HCT116 (cell line): Measurements from ENCODE around the gene FGF19. TPM values are rescaled to one million over a fixed set of nuclear protein-coding genes. Genes with fewer than 3 reads are reported as not detected.

Source experiments
- ATAC-seq: fragments of 200-7000 bp; cut with Tn5 transposase; 2 replicates; pipeline ENCODE4 v1.9.1; 2020; ENCODE audit warnings: mild to moderate bottlenecking, moderate library complexity
- BruUV-seq: library from RNA; stranded (reverse); fragments of 400-500 nt; replicated peaks from 2 replicates; lab custom pipeline; 2021; lab: Mats Ljungman, UMichigan
- CTCF ChIA-PET: fragments of 300-600 bp; sonication (Branson Sonifier 250); formaldehyde crosslinking; loops from one replicate; lab custom pipeline; 2021; ENCODE audit warnings: antibody characterized with exemption; lab: Charles Lee
- POLR2A ChIA-PET: fragments of 300-600, 350-600 bp; sonication (Branson Sonifier 250); formaldehyde crosslinking; loops from one replicate; lab custom pipeline; 2021; ENCODE audit warnings: antibody characterized with exemption; lab: Charles Lee
- RAD21 ChIA-PET, 2 experiments: fragments of 300-600 bp; sonication (Branson Sonifier 250); formaldehyde crosslinking; loops; one replicate each; lab custom pipeline; 2023; ENCODE audit warnings: low total read pairs in 2 of 2; ENCODE audit not compliant: uncharacterized antibody in 2 of 2, unreplicated experiment in 2 of 2, low non-redundant PET in 1 of 2; lab: Charles Lee
- DNase-seq: peaks from one replicate; pipeline ENCODE4 v3.0.0-alpha.2; 2010; ENCODE audit warnings: low read depth, low spot score
- H2AFZ ChIP-seq: fragments of 200-600 bp; shearing (Covaris generic), sonication (generic); 2 replicates; pipeline ENCODE4 v1.6.1; 2017; ENCODE audit warnings: low read depth, mixed run types, mixed read lengths, antibody characterized with exemption, low read length; ENCODE audit not compliant: poor library complexity, severe bottlenecking
- H3K27ac ChIP-seq: 2 replicates; pipeline ENCODE4 v1.5.1; 2012; ENCODE audit warnings: low read depth, low read length
- H3K27me3 ChIP-seq: fragments of 200-600 bp; sonication (generic); 2 replicates; pipeline ENCODE4 v1.6.1; 2016; ENCODE audit warnings: mixed run types, low read length, mixed read lengths; ENCODE audit not compliant: insufficient read depth
- H3K36me3 ChIP-seq, 2 experiments: fragments of 200-500 bp in 1 of 2; fragments of 200-600 bp in 1 of 2; sonication (Bioruptor generic) in 1 of 2; sonication (generic) in 1 of 2; 2 replicates each; pipeline versions ENCODE4 v1.5.1 to v1.6.1; 2014 to 2016; ENCODE audit warnings: low read length in 2 of 2, inconsistent platforms in 1 of 2, mixed read lengths in 1 of 2, mixed run types in 1 of 2; ENCODE audit not compliant: insufficient read depth in 2 of 2, control insufficient read depth in 1 of 2
- H3K4me1 ChIP-seq, 2 experiments: fragments of 200-600 bp in 1 of 2; sonication (generic) in 1 of 2; 2 replicates each; pipeline versions ENCODE4 v1.5.1 to v1.6.1; 2012 to 2017; ENCODE audit warnings: low read length in 2 of 2, inconsistent platforms in 1 of 2, mild to moderate bottlenecking in 1 of 2, mixed read lengths in 1 of 2, mixed run types in 1 of 2, moderate library complexity in 1 of 2; ENCODE audit not compliant: insufficient read depth in 2 of 2, control insufficient read depth in 1 of 2
- H3K4me2 ChIP-seq: fragments of 200-600 bp; sonication (generic); 2 replicates; pipeline ENCODE4 v1.6.1; 2017; ENCODE audit warnings: mixed run types, low read length, mixed read lengths
- H3K4me3 ChIP-seq, 2 experiments: fragments of 200-600 bp in 1 of 2; sonication (generic) in 1 of 2; replicated peaks in 1 of 2; 2 replicates each; pipeline ENCODE4 v1.5.1; 2011 to 2016; ENCODE audit warnings: low read length in 2 of 2, control low read depth in 1 of 2, low read depth in 1 of 2, mild to moderate bottlenecking in 1 of 2, mixed read lengths in 1 of 2, mixed run types in 1 of 2
- H3K79me2 ChIP-seq: fragments of 200-600 bp; sonication (generic); 2 replicates; pipeline ENCODE4 v1.6.1; 2017; ENCODE audit warnings: mild to moderate bottlenecking, mixed run types, low read length, moderate library complexity, mixed read lengths; ENCODE audit not compliant: insufficient read depth
- H3K9ac ChIP-seq: fragments of 200-600 bp; sonication (generic); 2 replicates; pipeline ENCODE4 v1.6.1; 2016; ENCODE audit warnings: low read length, mixed read lengths
- H3K9me2 ChIP-seq: fragments of 200-600 bp; sonication (generic), shearing (Covaris generic); 2 replicates; pipeline ENCODE4 v1.6.1; 2017; ENCODE audit warnings: mixed run types, mild to moderate bottlenecking, moderate library complexity; ENCODE audit not compliant: insufficient read depth
- H3K9me3 ChIP-seq, 2 experiments: fragments of 200-500 bp in 1 of 2; fragments of 200-600 bp in 1 of 2; sonication (Bioruptor generic) in 1 of 2; sonication (generic) in 1 of 2; 2 replicates each; pipeline ENCODE4 v1.6.1; 2014 to 2017; ENCODE audit warnings: low read length in 2 of 2, mixed read lengths in 2 of 2, inconsistent platforms in 1 of 2, low read depth in 1 of 2, mild to moderate bottlenecking in 1 of 2, mixed run types in 1 of 2, moderate library complexity in 1 of 2; ENCODE audit not compliant: control insufficient read depth in 1 of 2, insufficient read depth in 1 of 2
- H4K20me1 ChIP-seq: fragments of 200-600 bp; sonication (generic), shearing (Covaris generic); 2 replicates; pipeline ENCODE4 v1.6.1; 2017; ENCODE audit warnings: mixed run types, mild to moderate bottlenecking, moderate library complexity; ENCODE audit not compliant: insufficient read depth
- ATF3 ChIP-seq: IDR thresholded peaks from 2 replicates; pipeline ENCODE4 v1.6.1; 2012
- CEBPB ChIP-seq: IDR thresholded peaks from 2 replicates; pipeline ENCODE4 v1.6.1; 2012; ENCODE audit warnings: low read depth
- CTCF ChIP-seq, 3 experiments: fragments of 200-600 bp in 1 of 3; sonication (generic) in 1 of 3; IDR thresholded peaks in 2 of 3; conservative IDR thresholded peaks in 1 of 3; 2 replicates each; pipeline ENCODE4 v1.5.1; 2012 to 2017; ENCODE audit warnings: low read depth in 2 of 3, low read length in 2 of 3, antibody characterized with exemption in 1 of 3, borderline replicate concordance in 1 of 3, control low read depth in 1 of 3, mild to moderate bottlenecking in 1 of 3, mixed read lengths in 1 of 3, mixed run types in 1 of 3, moderate library complexity in 1 of 3; ENCODE audit not compliant: insufficient read depth in 1 of 3
- EGR1 ChIP-seq: IDR thresholded peaks from 2 replicates; pipeline ENCODE4 v1.6.1; 2012; ENCODE audit warnings: low read depth
- ELF1 ChIP-seq: IDR thresholded peaks from 2 replicates; pipeline ENCODE4 v1.6.1; 2012; ENCODE audit warnings: low read depth, borderline replicate concordance
- EZH2phosphoT487 ChIP-seq: fragments of 200-600 bp; IDR thresholded peaks from 2 replicates; pipeline ENCODE4 v1.6.1; 2018; ENCODE audit warnings: antibody characterized with exemption, borderline replicate concordance
- JUND ChIP-seq: IDR thresholded peaks from 2 replicates; pipeline ENCODE4 v1.6.1; 2012
- POLR2AphosphoS5 ChIP-seq: IDR thresholded peaks from 2 replicates; pipeline ENCODE4 v1.6.1; 2011; ENCODE audit warnings: mild to moderate bottlenecking, low read depth, low read length, moderate library complexity
- RAD21 ChIP-seq: IDR thresholded peaks from 2 replicates; pipeline ENCODE4 v1.6.1; 2012; ENCODE audit warnings: low read depth, mild to moderate bottlenecking
- SP1 ChIP-seq: IDR thresholded peaks from 2 replicates; pipeline ENCODE4 v1.6.1; 2012; ENCODE audit warnings: low read depth
- SRF ChIP-seq: IDR thresholded peaks from 2 replicates; pipeline ENCODE4 v1.6.1; 2012; ENCODE audit warnings: low read depth
- YY1 ChIP-seq: IDR thresholded peaks from 2 replicates; pipeline ENCODE4 v1.6.1; 2011; ENCODE audit warnings: low read length, low read depth, moderate library complexity, mild to moderate bottlenecking; ENCODE audit not compliant: insufficient replicate concordance; ENCODE audit errors: extremely low read depth
- ZFX ChIP-seq: fragments of 450-650 bp; IDR thresholded peaks from 2 replicates; pipeline ENCODE4 v1.6.1; 2017
- ZNF274 ChIP-seq: fragments of 200-500 bp; sonication (Bioruptor generic); IDR thresholded peaks from 2 replicates; pipeline ENCODE4 v1.6.1; 2014; ENCODE audit warnings: mild to moderate bottlenecking, low read depth, low read length, inconsistent platforms
- intact Hi-C: fragments of 100-400 bp; cut with micrococcal nuclease; formaldehyde crosslinking; loops from 2 replicates; pipeline ENCODE4 v1.10.0; 2022
- total RNA-seq: library from RNA; stranded (reverse); gene quantifications from one replicate; pipeline ENCODE4 v1.2.1, GENCODE V29; 2021; ENCODE audit not compliant: unreplicated experiment
- TF ChIP-seq, protein P1 (sequence below): IDR thresholded peaks from 2 replicates; pipeline ENCODE4 v1.6.1; 2012

FGF19 gene
- total RNA-seq, 1 experiment from 2014 or later, result 37.5 TPM

DNA sequence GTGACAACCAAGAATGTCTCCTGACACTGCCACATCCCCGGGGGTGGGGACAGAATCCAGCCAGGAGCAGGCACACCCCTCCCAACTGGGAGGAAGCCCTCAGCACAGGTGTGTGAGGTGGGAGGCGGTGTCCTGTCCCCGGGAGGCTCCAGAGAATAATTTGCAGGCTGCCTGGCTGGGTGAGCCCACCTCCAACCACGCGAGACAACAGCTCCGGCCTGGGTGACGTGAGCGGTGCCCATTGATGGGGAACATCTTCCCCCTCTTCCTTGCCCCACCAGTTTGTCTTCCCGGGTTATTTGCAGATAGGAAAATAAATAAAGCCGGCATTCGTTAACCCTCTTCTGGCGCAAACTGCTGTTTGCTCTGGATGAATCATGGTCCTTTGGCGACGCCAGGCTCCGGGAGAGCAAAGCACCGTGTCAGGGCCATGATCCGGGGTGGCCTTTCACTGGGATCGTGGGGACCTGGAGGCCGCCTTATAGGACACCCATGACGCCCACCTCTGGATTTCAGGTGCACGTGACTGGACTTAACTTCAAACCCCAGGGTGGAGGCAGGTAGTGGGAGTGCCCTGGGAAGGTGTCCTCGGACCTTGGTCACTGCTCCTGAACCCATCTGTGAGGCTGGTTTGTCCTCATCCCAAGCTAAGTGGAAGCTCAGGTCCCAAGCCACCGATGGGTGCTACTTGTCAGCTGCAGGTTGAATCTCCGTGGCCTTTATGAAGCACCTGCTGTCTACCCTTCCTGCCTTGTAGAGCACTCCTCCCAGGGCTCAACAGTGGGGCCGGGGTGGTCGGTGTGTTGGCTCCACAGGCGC, 49.0 kb downstream of the FGF19 start:
- CTCF ChIA-PET, result no interaction called here
- peak overlapping the region; percentile 28 for H3K4me2 ChIP-seq
- TF ChIP-seq RAD21, result peak; percentile 51
- no peak for TF ChIP-seq ATF3
- TF ChIP-seq CEBPB, result no peak
- no peak for TF ChIP-seq ZFX
- no peak for TF ChIP-seq ELF1
- peak; percentile 48; the same call in 1 of the 2 replicates for TF ChIP-seq JUND
- TF ChIP-seq EGR1, result no peak
- no peak for TF ChIP-seq SRF
- no peak for TF ChIP-seq SP1
- no peak for TF ChIP-seq ZNF274
- peak; percentile 53; the same call in 1 of the 2 replicates for TF ChIP-seq POLR2AphosphoS5
- TF ChIP-seq EZH2phosphoT487, result no peak
- TF ChIP-seq, protein P1, sequence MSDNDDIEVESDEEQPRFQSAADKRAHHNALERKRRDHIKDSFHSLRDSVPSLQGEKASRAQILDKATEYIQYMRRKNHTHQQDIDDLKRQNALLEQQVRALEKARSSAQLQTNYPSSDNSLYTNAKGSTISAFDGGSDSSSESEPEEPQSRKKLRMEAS, result no peak; the same call in 1 of the 2 replicates
- no peak for TF ChIP-seq YY1
- TF ChIP-seq CTCF (IDR thresholded peaks at IDR 0.05 in 2 of 3, conservative IDR thresholded peaks at IDR 0.05 in 1 of 3; ENCODE audit: borderline replicate concordance in 1 of 3, insufficient read depth in 1 of 3, low read depth in 2 of 3, low read length in 2 of 3), result no peak
- H3K9ac ChIP-seq, result 0 out of 2 replicates have a peak overlapping the region, but pooled peaks have one; percentile 20
- H3K79me2 ChIP-seq, result peaks cover 23% of the 10 kb centered on the region; the same call in 1 of the 2 replicates
- no peaks in the 10 kb centered on the region for H3K9me3 ChIP-seq
- H3K4me3 ChIP-seq, result no peak overlapping the region
- peak overlapping the region; percentile 29 for H3K27ac ChIP-seq
- peaks cover 27 to 30% of the 10 kb centered on the region in 2 experiments; a peak in 3 of 4 replicates for H3K36me3 ChIP-seq
- intact Hi-C loops, result no loop called here
- no peaks in the 10 kb centered on the region for H3K27me3 ChIP-seq
- RAD21 ChIA-PET, result no interaction called here
- H2AFZ ChIP-seq, result no peak overlapping the region
- ATAC-seq (peak; percentile 63), DNase-seq (no peak)
- peaks cover 0 to 48% of the 10 kb centered on the region in 2 experiments; a peak in 3 of 4 replicates for H3K4me1 ChIP-seq
- no peaks in the 10 kb centered on the region for H3K9me2 ChIP-seq
- no TSS peak for BruUV-seq
- POLR2A ChIA-PET, result no interaction called here
- peaks cover 9% of the 10 kb centered on the region; the same call in 1 of the 2 replicates for H4K20me1 ChIP-seq
